Omental fat pad (tissue), 4 donors: ENCODE results near the gene RASSF5. TPM values are rescaled to one million over a fixed set of nuclear protein-coding genes. Genes with fewer than 3 reads are reported as not detected.

ENCODE experiments used
- ATAC-seq: fragments of 150-250 bp; one replicate; pipeline ENCODE4 v1.9.1; 2016; ENCODE audit warnings: mild to moderate bottlenecking, moderate library complexity; ENCODE audit not compliant: low FRiP score
- DNase-seq: peaks from one replicate; pipeline ENCODE4 v3.0.0-alpha.2; 2019; ENCODE audit warnings: low spot score
- total RNA-seq, 4 donors: library from RNA; depleted of rRNA; stranded (reverse); fragments of >200 nt; gene quantifications; one replicate each; pipeline ENCODE4 v1.1.0, GENCODE V29; 2016
- TF ChIP-seq, protein P1 (sequence below), 3 donors: fragments of 450-650 bp; IDR thresholded peaks; one replicate each; pipeline ENCODE4 v1.5.1; 2016 to 2017; ENCODE audit warnings: antibody characterized with exemption in 3 of 3, mild to moderate bottlenecking in 3 of 3, moderate library complexity in 2 of 3

Gene RASSF5
- total RNA-seq, 4 donors from 2014 or later = 9.7 to 16.1 (median 10.8) TPM

- TF ChIP-seq, protein P1, sequence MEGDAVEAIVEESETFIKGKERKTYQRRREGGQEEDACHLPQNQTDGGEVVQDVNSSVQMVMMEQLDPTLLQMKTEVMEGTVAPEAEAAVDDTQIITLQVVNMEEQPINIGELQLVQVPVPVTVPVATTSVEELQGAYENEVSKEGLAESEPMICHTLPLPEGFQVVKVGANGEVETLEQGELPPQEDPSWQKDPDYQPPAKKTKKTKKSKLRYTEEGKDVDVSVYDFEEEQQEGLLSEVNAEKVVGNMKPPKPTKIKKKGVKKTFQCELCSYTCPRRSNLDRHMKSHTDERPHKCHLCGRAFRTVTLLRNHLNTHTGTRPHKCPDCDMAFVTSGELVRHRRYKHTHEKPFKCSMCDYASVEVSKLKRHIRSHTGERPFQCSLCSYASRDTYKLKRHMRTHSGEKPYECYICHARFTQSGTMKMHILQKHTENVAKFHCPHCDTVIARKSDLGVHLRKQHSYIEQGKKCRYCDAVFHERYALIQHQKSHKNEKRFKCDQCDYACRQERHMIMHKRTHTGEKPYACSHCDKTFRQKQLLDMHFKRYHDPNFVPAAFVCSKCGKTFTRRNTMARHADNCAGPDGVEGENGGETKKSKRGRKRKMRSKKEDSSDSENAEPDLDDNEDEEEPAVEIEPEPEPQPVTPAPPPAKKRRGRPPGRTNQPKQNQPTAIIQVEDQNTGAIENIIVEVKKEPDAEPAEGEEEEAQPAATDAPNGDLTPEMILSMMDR (IDR thresholded peaks at IDR 0.05) = no peak
- ATAC-seq (no peak), DNase-seq (no peak)
Measured at GRCh38 chr1:206512851-206513180, 5.5 kb downstream of the RASSF5 start.

GRCh38 chr1:206513312-206514111, 6.2 kb downstream of the RASSF5 start:
- ATAC-seq (peak; percentile 81), DNase-seq (peak; percentile 42)
- TF ChIP-seq, protein P1 (IDR thresholded peaks at IDR 0.05) = no peak

GRCh38 chr1:206514813-206515387, 7.6 kb downstream of the RASSF5 start:
- no peak for ATAC-seq

GRCh38 chr1:206516728-206516990, 9.3 kb downstream of the RASSF5 start:
- no peak for ATAC-seq
- TF ChIP-seq, protein P1 (IDR thresholded peaks at IDR 0.05) = no peak
- no peak for DNase-seq

More at GRCh38 chr1:206514813-206515387, 7.6 kb downstream of the RASSF5 start:
- no peak for DNase-seq
- TF ChIP-seq, protein P1 (IDR thresholded peaks at IDR 0.05) = no peak

GRCh38 chr1:206517784-206518183, 10.5 kb downstream of the RASSF5 start:
- ATAC-seq (no peak), DNase-seq (no peak)
- TF ChIP-seq, protein P1 (IDR thresholded peaks at IDR 0.05) = no peak

DNA sequence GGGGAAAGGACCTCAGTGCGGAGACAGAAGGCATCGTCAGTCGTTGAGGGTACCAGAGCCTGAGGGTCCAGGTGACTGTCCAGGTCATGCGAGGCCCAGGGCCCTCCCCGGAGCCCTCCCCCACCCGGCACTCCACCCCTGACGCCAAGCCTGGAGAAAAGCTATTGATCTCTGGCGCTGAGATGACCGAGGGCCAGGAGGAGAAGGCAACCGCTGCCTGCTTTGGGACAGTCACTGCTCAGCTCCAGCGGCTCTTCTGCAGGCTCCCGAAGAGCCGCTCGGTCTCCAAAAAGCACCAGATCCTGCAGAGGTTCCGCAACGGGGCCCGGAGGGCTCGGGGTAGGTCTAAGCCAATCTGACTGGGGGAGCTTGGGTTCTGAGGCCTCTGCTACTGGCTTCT, 10.9 kb downstream of the RASSF5 start:
- TF ChIP-seq, protein P1 (IDR thresholded peaks at IDR 0.05) = no peak
- no peak for DNase-seq
- ATAC-seq = no peak

DNA sequence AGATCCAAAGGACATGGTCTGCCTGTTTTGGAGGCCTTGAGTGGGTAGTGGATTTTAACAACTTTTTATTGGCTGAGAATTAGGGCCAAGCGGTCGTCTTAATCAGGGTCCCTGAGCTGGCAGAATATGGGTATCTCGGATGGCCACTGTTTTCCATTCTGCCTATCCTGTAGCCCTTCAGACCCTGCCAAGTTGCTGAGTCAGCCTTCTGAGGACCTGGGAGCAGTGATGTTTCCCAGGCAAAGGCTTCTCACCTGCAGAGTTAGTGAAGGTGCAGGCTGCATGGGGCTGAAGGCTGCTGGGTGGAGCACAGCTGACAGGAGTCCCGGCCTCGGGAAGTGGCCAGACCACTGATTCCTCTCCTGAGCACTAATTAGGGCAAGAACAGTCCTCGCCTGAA, 11.4 kb downstream of the RASSF5 start:
- DNase-seq (no peak), ATAC-seq (no peak)
- TF ChIP-seq, protein P1 (IDR thresholded peaks at IDR 0.05) = no peak
